Measurements from ENCODE around the gene LSS. TPM values are rescaled to one million over a fixed set of nuclear protein-coding genes. Genes with fewer than 3 reads are reported as not detected.

Gene LSS
- total and polyA plus RNA-seq, 10 of the 15 experiments (the other 5 are each of a cell fraction or from before 2014, with no cell fraction given): 2.9 to 82.4 (median 27.5) TPM

DNA sequence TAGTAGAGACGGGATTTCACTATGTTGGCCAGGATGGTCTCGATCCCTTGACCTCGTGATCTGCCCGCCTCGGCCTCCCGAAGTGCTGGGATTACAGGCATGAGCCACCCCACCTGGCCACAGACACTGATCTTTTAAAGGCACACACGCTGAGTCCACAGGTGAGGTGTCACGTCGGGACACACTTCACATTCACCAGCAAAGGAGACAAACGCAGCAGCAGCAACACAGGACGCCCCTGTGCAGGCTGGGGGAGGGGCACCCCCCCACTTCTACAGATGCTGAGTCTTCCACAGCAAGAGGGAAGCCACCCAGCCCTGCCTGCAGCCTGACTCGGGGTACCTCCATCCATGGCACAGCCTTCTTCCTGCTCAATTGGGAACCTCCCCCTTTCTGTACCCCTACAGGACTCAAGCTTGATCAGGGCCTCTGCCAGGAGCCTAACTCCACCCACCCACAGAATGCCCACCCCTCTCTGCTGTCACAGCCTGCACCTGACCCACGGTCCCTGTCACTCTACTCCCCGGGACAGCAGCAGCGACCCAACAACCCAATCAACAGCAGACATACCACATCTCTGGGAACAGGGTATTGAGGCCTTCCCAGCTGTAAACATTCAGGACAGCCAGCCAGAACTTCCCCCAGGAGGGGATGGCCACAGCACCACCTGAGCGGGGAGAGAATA, 9.5 kb downstream of the LSS start:
- Histone ChIP-seq H3K9ac (ENCODE audit: control insufficient read depth, insufficient read depth, low read length) (no peak overlapping the region), H3K27me3 (replicated peaks in 1 of 2; ENCODE audit: control insufficient read depth in 2 of 2, insufficient read depth in 2 of 2, low read length in 1 of 2) (no peaks in the 10 kb centered on the region), H3K27ac (ENCODE audit: control insufficient read depth, insufficient read depth) (no peak overlapping the region), H3K4me2 (ENCODE audit: control insufficient read depth, insufficient read depth) (no peak overlapping the region), H3K9me3 (replicated peaks; ENCODE audit: control insufficient read depth, insufficient read depth, low read length) (no peaks in the 10 kb centered on the region), H3K79me2 (ENCODE audit: control insufficient read depth, insufficient read depth, low read length) (peaks cover 2% of the 10 kb centered on the region), H2AFZ (ENCODE audit: control insufficient read depth, low read depth, low read length) (no peak overlapping the region), H3K4me1 (ENCODE audit: control insufficient read depth, insufficient read depth, low read length) (peaks cover 5% of the 10 kb centered on the region; the same call in 1 of the 2 replicates), H4K20me1 (ENCODE audit: control insufficient read depth, insufficient read depth) (no peaks in the 10 kb centered on the region), H3K36me3 (ENCODE audit: control insufficient read depth in 2 of 2, insufficient read depth in 2 of 2, low read length in 1 of 2) (peaks cover 5 to 6% of the 10 kb centered on the region in 2 experiments; a peak in 3 of 4 replicates), H3K4me3 (no peak overlapping the region)
- POLR2A ChIA-PET: no interaction called here
- in situ Hi-C loops (cut with MboI): no loop called here
- CTCF ChIA-PET: no interaction called here
- intact Hi-C loops (cut with micrococcal nuclease; ENCODE audit: unreplicated experiment): no loop called here
- no TSS peak for BruUV-seq (replicated peaks)
- FAIRE-seq (no peak), DNase-seq (ENCODE audit: low read depth, low spot score) (no peak), ATAC-seq (no peak)
- 91% methylated on average over 15 of the region's 16 CpGs for WGBS (ENCODE audit: insufficient coverage, insufficient replicate concordance, low lambda C conversion rate, missing lambda C conversion rate)
- SMC1A ChIA-PET (ENCODE audit: uncharacterized antibody, unreplicated experiment): no interaction called here
- no peak for TF ChIP-seq SMC3 (IDR thresholded peaks at IDR 0.05; ENCODE audit: borderline replicate concordance, low read length)
- TF ChIP-seq EED (IDR thresholded peaks at IDR 0.05; ENCODE audit: low read depth): no peak
- no peak for TF ChIP-seq KDM1A (IDR thresholded peaks at IDR 0.05; ENCODE audit: borderline replicate concordance)
- no peak for TF ChIP-seq SUZ12 (IDR thresholded peaks at IDR 0.05; ENCODE audit: unreplicated experiment)
- no peak for TF ChIP-seq ZNF384 (IDR thresholded peaks at IDR 0.05; ENCODE audit: borderline replicate concordance, low read depth, low read length)
- TF ChIP-seq CREM (IDR thresholded peaks at IDR 0.05; ENCODE audit: low read depth): no peak
- TF ChIP-seq, protein P1, sequence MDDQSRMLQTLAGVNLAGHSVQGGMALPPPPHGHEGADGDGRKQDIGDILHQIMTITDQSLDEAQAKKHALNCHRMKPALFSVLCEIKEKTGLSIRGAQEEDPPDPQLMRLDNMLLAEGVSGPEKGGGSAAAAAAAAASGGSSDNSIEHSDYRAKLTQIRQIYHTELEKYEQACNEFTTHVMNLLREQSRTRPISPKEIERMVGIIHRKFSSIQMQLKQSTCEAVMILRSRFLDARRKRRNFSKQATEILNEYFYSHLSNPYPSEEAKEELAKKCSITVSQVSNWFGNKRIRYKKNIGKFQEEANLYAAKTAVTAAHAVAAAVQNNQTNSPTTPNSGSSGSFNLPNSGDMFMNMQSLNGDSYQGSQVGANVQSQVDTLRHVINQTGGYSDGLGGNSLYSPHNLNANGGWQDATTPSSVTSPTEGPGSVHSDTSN (IDR thresholded peaks at IDR 0.05; ENCODE audit: insufficient replicate concordance, low read depth, low read length): no peak
- TF ChIP-seq, protein P2, sequence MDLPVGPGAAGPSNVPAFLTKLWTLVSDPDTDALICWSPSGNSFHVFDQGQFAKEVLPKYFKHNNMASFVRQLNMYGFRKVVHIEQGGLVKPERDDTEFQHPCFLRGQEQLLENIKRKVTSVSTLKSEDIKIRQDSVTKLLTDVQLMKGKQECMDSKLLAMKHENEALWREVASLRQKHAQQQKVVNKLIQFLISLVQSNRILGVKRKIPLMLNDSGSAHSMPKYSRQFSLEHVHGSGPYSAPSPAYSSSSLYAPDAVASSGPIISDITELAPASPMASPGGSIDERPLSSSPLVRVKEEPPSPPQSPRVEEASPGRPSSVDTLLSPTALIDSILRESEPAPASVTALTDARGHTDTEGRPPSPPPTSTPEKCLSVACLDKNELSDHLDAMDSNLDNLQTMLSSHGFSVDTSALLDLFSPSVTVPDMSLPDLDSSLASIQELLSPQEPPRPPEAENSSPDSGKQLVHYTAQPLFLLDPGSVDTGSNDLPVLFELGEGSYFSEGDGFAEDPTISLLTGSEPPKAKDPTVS (IDR thresholded peaks at IDR 0.05; ENCODE audit: low read depth, low read length): no peak
- RAD21 ChIA-PET (ENCODE audit: unreplicated experiment): no interaction called here

Data from GM12878 (cell line).